GM18858 (cell line): ENCODE results near the gene CAB39.

Experiments
- ATAC-seq: cut with Tn5 transposase; IDR thresholded peaks from one replicate; pipeline ENCODE4 v1.9.1; 2021; ENCODE audit not compliant: unreplicated experiment

The CAB39 gene

DNA sequence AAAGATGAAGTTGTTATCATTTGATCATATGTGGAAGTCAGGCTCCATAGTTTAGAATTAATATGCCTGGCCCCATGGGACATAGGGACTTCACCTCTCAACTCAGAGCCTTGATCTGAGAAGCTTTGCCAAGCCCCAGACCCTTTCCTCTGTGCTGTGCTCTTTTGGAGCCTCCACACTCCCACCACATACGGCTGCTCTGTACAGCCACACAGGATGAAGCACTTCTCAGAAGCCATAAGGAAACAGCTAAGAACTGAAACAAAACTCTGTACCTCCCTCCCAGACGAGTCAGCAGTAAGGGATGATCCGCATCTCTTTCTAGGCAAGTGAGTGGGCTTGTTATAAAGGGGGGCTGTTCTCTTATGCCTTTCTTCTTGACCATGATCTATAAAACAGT, 66.5 kb downstream of the CAB39 start:
- ATAC-seq: peak; percentile 24

DNA sequence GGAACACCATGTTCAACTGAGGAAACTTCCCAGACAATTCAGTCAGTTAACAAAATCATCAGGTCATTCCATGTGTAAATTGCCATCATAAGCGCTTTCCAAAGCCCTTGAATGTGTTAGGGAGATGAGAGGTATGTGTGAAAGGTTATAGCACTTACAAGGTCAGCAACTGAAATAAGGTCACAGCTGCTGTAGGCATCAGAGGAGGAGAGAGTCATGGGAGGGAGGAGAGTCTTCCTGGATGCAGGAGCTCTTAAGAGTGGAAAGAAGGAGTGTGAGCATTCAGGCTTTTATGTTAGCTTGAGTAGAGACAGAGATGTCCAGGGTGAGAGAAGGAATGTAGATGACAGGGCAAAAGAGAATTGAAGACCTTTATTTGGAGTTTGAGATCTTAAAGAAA, 67.0 kb downstream of the CAB39 start:
- ATAC-seq: no peak

- no peak for ATAC-seq
These were observed 68.6 kb downstream of the CAB39 start for GRCh38 chr2:230781130-230781797.

DNA sequence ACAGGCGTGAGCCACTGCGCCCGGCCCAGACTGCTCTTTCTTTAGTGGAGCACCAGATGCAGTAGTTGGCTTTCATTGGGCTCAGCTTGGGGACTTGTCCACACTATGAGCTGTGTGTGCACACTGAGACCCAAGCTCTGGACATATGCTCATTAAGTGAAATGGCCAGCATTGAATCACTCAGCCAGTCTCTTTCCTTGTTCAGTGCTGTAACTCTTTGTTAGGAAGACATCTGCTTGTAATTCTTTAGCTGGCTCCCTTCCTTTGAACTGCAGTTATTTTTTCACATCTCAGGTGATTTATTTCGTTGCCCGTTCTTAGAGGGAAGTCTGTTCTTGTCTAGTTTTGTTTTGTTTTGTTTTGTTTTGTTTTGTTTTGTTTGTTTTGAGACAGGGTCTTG, 70.5 kb downstream of the CAB39 start:
- ATAC-seq: no peak

DNA sequence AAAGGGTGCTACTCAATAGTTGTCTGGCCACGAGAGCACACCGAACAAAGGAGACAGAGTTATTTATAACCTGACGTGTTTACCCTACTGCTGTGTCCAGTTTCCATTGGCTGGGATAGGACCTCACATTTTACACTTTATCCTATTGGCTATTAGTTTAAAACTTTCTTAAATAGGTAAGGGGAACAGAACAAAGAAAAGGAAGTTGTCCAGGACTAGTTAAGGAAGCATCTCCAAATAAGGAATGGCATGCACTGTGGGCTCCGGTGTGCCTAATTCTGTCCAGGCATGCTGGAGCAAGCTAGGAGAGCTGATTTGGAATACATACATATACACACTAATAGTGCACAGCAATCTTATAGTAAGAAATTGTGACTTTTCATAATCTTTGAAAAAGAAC, 72.2 kb downstream of the CAB39 start:
- ATAC-seq: no peak

- ATAC-seq: no peak
These were observed 72.7 kb downstream of the CAB39 start for GRCh38 chr2:230785346-230785745.

DNA sequence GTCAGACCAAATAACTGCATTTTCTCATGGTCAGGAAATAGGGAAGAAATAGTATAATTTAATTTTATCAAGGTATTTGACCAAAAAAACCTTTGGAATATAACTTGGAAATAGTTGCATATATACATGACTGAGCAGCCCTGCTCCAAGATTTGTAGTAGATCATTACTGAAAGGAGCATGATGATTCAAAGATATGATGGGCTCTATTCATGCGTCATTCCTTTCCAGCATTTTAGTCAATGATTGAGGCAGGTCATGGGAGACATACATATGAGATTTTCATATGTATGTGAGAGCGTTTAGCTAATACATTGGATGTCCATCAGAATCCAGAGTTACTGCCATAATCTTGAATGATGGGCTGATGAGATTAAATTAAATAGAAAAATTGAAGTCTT, 74.5 kb downstream of the CAB39 start:
- no peak for ATAC-seq

- ATAC-seq: no peak
These were observed 76.0 kb downstream of the CAB39 start for GRCh38 chr2:230788554-230789175.

GRCh38 chr2:230790981-230791380, 78.3 kb downstream of the CAB39 start:
- no peak for ATAC-seq

DNA sequence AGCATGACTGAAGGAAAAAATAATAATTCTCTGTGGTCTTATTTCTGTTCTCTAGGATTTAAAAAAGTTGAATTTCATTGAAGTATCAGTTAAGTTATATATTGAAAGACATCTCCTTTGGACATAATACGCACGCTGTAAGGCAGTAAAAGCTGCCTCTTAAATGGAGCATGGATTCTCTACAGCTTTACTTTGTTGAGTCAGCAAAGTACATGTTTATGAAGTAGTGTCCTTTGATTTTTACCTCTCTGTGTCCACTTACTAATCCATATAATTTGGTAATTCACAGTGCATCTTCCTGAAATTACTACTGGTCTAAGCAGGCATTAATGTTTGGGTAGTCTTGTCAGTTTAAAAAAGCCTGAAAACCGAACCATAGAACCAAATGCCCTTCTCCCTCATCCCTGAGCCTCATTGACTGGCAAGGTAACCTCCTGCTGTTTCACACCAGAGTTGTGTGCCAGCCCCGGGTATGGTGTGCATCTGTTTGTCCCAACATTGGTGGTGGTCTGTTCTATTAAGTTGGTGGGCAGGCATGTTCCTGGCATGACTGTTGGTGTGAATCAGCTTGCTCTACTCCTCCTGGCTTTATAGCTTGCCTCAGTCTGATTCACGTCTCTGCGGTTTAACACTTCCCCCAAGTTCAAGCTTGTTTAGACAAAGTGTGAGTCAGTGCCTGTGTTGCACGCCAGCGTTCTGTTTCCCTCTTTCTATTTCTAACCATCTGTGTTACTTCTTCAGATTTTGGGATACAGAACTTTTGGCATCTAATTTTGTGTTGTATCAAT, 81.1 kb downstream of the CAB39 start:
- peak; percentile 57 for ATAC-seq

DNA sequence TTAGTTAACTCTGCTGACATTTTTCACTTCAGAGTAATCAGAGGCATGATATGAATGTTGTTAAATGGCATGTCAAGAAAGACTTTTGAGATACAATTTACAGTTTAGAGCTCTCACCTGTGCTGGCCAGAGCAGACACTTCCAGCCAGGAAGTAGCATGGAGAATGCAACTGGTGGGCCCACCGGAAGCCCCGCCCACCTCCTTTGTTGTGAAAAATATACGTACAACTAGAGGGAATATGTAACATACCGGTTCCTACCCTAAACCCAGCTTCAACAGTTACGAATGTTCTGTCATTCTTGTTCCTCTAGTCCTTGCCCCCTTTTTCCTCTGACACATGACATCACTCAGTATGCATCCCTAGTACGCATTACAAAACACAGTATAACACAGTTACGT, 81.9 kb downstream of the CAB39 start:
- ATAC-seq: no peak

DNA sequence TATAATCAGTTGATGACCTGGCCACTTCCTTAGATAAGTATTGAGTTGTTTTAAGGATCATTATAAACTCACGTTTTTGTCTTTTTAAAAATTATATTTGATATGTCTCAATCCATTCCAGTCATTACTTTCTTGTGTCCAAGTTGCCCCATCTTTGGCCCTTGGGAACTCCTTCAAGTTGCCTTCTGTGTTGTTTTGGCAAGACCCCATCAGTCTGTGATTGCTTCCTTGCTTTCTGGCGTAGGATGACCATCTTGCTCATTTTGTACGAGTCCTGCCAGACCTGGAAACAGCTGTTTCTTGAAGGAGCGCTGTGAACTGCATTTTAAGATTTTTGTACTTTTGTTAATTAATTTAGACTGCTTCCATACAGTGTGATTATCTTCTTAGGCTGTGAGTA, 83.2 kb downstream of the CAB39 start:
- ATAC-seq: no peak

DNA sequence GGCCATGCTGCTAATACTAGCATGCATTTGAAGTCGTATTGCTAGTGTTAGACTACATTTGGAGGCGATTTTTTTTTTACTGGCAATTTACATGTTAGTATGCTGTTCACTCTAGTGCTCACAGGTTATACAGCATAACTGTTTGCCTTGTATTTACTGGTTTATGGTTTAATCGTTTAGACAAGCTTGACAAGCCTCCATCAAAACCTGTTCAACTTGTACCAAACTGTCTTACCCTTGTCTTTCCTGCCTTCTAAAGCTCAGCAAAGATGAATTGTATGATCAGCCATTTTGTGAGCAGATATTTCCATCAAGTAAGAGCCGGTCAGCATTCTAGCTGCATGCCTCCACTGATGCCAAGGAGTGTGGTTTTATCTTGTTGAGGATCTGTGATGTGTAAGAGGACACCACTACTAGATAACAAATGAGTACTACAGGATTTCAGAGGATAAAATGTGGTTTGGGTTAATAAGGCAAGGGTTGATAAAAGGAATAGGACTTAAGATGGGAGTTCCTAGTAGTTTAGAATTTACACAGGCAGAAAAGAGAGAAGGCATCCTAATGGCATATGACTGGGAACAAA, 83.7 kb downstream of the CAB39 start:
- ATAC-seq: no peak

GRCh38 chr2:230797515-230798495, 85.2 kb downstream of the CAB39 start:
- no peak for ATAC-seq

GRCh38 chr2:230798769-230799399, 86.2 kb downstream of the CAB39 start:
- ATAC-seq: no peak

GRCh38 chr2:230805353-230806017, 92.8 kb downstream of the CAB39 start:
- ATAC-seq: no peak

DNA sequence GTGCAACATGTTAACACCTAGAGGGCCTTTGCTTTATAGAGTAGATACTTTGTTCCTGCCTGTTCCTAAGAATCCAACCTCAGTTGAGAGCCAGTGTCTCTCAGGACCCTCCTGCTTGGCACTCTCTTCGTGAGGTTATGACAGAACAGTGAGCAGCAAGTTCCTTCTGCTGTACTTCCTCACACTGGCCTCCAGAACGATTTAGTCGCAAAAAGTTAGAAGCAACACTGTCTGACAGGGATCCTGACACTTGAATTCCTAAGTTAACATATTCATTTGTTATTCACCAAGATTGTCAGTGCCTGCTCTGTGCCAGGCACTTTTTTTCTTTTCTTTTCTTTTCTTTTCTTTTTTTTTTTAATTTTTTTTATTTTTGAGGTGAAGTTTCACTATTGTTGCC, 95.1 kb downstream of the CAB39 start:
- no peak for ATAC-seq

GRCh38 chr2:230809015-230809414, 96.4 kb downstream of the CAB39 start:
- ATAC-seq: no peak

- ATAC-seq: no peak
These were observed 97.1 kb downstream of the CAB39 start for GRCh38 chr2:230809677-230810251.
